H1 (cell line): ENCODE measurements around the gene NOXO1. TPM values are rescaled to one million over a fixed set of nuclear protein-coding genes. Genes with fewer than 3 reads are reported as not detected.
A peak's percentile ranks its signal among the peaks of the same experiment; 100 is the strongest.

Source experiments
- CEBPB ChIP-seq: IDR thresholded peaks from 2 replicates; pipeline ENCODE4 v1.6.1; 2012; ENCODE audit warnings: low read depth, low read length
- CHD1 ChIP-seq: IDR thresholded peaks from 2 replicates; pipeline ENCODE4 v1.6.1; 2012; ENCODE audit warnings: low read depth, low read length, improper control_type of control experiment
- CTCF ChIP-seq, 3 experiments: IDR thresholded peaks; 1 replicate in 2 of 3; 2 replicates in 1 of 3; pipeline versions ENCODE4 v1.5.1 to v1.6.1; 2011; ENCODE audit warnings: low read length in 3 of 3, mild to moderate bottlenecking in 3 of 3, inconsistent platforms in 2 of 3, low read depth in 1 of 3, moderate library complexity in 1 of 3; ENCODE audit not compliant: insufficient read depth in 1 of 3; ENCODE audit errors: control extremely low read depth in 1 of 3
- EGR1 ChIP-seq: IDR thresholded peaks from 2 replicates; pipeline ENCODE4 v1.6.1; 2011; ENCODE audit warnings: low read depth, low read length, borderline replicate concordance
- EP300 ChIP-seq, 2 experiments: IDR thresholded peaks; 1 replicate in 1 of 2; 2 replicates in 1 of 2; pipeline ENCODE4 v1.6.1; 2011 to 2012; ENCODE audit warnings: low read depth in 2 of 2, low read length in 2 of 2, mild to moderate bottlenecking in 2 of 2, borderline replicate concordance in 1 of 2, inconsistent platforms in 1 of 2, moderate library complexity in 1 of 2
- HDAC2 ChIP-seq, 2 experiments: fragments of 300-600 bp in 1 of 2; sonication (generic) in 1 of 2; IDR thresholded peaks; 2 replicates each; pipeline ENCODE4 v1.6.1; 2011 to 2012; ENCODE audit warnings: low read depth in 2 of 2, low read length in 2 of 2, mild to moderate bottlenecking in 2 of 2, moderate library complexity in 2 of 2, borderline replicate concordance in 1 of 2, inconsistent platforms in 1 of 2
- HDAC6 ChIP-seq: IDR thresholded peaks from one replicate; pipeline ENCODE4 v1.7.1; 2012; ENCODE audit warnings: low read depth, mild to moderate bottlenecking, inconsistent platforms, low read length, moderate library complexity
- KDM5A ChIP-seq: fragments of 200-600 bp; IDR thresholded peaks from 2 replicates; pipeline ENCODE4 v1.7.1; 2012; ENCODE audit warnings: mild to moderate bottlenecking, low read length, inconsistent platforms, mixed read lengths
- POU5F1 ChIP-seq: IDR thresholded peaks from 2 replicates; pipeline ENCODE4 v1.6.1; 2011; ENCODE audit warnings: low read depth, mild to moderate bottlenecking, low read length, moderate library complexity
- TAF7 ChIP-seq: optimal IDR thresholded peaks from 2 replicates; pipeline ENCODE3; 2011; ENCODE audit warnings: low read depth, mild to moderate bottlenecking, inconsistent platforms, low read length, moderate library complexity, borderline replicate concordance
- USF2 ChIP-seq: IDR thresholded peaks from 2 replicates; pipeline ENCODE4 v1.6.1; 2011; ENCODE audit warnings: low read length, improper control_type of control experiment
- polyA plus RNA-seq, 7 experiments: library from polyadenylated mRNA; depleted of rRNA in 3 of 7; stranded (reverse) in 5 of 7; unstranded in 2 of 7; fragments of >200 nt in 5 of 7; fragments of 200-250 nt in 2 of 7; gene quantifications; 1 replicate in 5 of 7; 2 replicates in 1 of 7; 4 replicates in 1 of 7; pipeline versions ENCODE4 v1.2.1 to v1.2.3, GENCODE V29; 2011 to 2013; ENCODE audit warnings: missing spikeins in 2 of 7, mixed read lengths in 2 of 7
- total RNA-seq: library from RNA; stranded (reverse); fragmentation: NEBNext Ultra II Directional; extraction: Animal tissue kit (Norgen Biotek cat#: 25700); gene quantifications from 2 replicates; pipeline ENCODE4 v1.2.1, GENCODE V29; 2021

NOXO1 gene
- total and polyA plus RNA-seq, 2 of the 8 experiments (the other 6 are each of a cell fraction or from before 2014, with no cell fraction given): 1.3 to 2.5 TPM

GRCh38 chr16:1983544-1984346, 2.5 kb upstream of the NOXO1 start, which contains the start of gene GFER (continued):
- TF ChIP-seq CTCF (IDR thresholded peaks at IDR 0.05; ENCODE audit: control extremely low read depth in 1 of 3, insufficient read depth in 1 of 3, low read depth in 1 of 3, low read length in 3 of 3): peak in 2 of 3 experiments; percentile 58 to 60; a peak in 3 of 4 replicates
- no peak for TF ChIP-seq CEBPB
- no peak for TF ChIP-seq HDAC6
- 0 out of 2 replicates have a peak, but pooled peaks have one; percentile 5 for TF ChIP-seq USF2
- TF ChIP-seq TAF7: no peak
- TF ChIP-seq KDM5A: peak; percentile 86
- TF ChIP-seq HDAC2 (IDR thresholded peaks at IDR 0.05; ENCODE audit: borderline replicate concordance in 1 of 2, low read depth in 2 of 2, low read length in 2 of 2): peak in 1 of 2 experiments; percentile 81; a peak in 3 of 4 replicates
- TF ChIP-seq POU5F1: no peak
- TF ChIP-seq CHD1: no peak
- 0 out of 3 replicates have a peak, but pooled peaks of 1 of the 2 experiments have one; percentile 48 for TF ChIP-seq EP300 (IDR thresholded peaks at IDR 0.05; ENCODE audit: borderline replicate concordance in 1 of 2, low read depth in 2 of 2, low read length in 2 of 2)
- no peak; the same call in 1 of the 2 replicates for TF ChIP-seq EGR1
